SK-N-MC (cell line): Measurements from ENCODE around the gene FRMPD2.

ENCODE experiments used
- DNase-seq: peaks from one replicate; pipeline ENCODE4 v3.0.0-alpha.2; 2011; ENCODE audit warnings: low read depth, low spot score
- H3K27ac ChIP-seq: fragments of 200-600 bp; sonication (generic); 2 replicates; pipeline ENCODE4 v1.5.1; 2016; ENCODE audit warnings: mixed run types
- H3K36me3 ChIP-seq: fragments of 200-600 bp; sonication (generic); 2 replicates; pipeline ENCODE4 v1.6.1; 2017; ENCODE audit warnings: antibody characterized with exemption, low read length, mixed read lengths; ENCODE audit not compliant: insufficient read depth
- H3K4me3 ChIP-seq: fragments of 200-600 bp; sonication (generic); 2 replicates; pipeline ENCODE4 v1.5.1; 2016
- H3K9ac ChIP-seq: fragments of 200-600 bp; sonication (generic); 2 replicates; pipeline ENCODE4 v1.8.0; 2017; ENCODE audit warnings: mixed run types, mixed read lengths; ENCODE audit not compliant: insufficient read length
- H3K9me3 ChIP-seq: fragments of 200-600 bp; sonication (generic); 2 replicates; pipeline ENCODE4 v1.6.1; 2017; ENCODE audit warnings: low read depth, mild to moderate bottlenecking, antibody characterized with exemption, low read length, moderate library complexity, mixed read lengths
- EZH2 ChIP-seq: fragments of 200-600 bp; sonication (generic); IDR thresholded peaks from one replicate; pipeline ENCODE4 v1.6.1; 2017; ENCODE audit warnings: antibody characterized with exemption
- FOXP2 ChIP-seq: optimal IDR thresholded peaks from 2 replicates; pipeline ENCODE3; 2011; ENCODE audit warnings: mild to moderate bottlenecking, moderate library complexity; ENCODE audit not compliant: insufficient read depth; ENCODE audit errors: extremely low read length, control extremely low read depth
- POLR2AphosphoS5 ChIP-seq: IDR thresholded peaks from 2 replicates; pipeline ENCODE4 v1.6.1; 2012; ENCODE audit warnings: mild to moderate bottlenecking, low read depth, low read length, borderline replicate concordance

The FRMPD2 gene

DNA sequence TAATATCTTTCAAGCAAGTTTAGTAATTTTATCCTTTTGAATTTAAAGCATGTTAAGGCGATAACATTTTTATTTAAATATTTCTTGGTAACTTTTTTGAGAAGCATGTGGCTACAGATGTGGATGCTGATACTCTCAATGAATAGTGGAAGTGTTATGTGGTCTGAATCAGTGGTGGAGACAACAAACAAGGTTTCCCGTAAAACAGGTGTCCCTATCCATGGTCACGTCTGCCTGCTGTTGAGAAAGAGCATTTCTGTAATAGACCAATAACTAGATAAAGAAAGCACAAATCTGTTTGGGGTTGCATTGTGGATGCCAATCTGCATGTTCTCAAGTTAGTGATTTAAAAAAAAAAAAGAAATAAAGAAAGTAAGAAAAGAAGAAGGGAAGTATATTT lies 18.1 kb upstream of the FRMPD2 start:
- H3K27ac ChIP-seq, result no peak overlapping the region
- TF ChIP-seq FOXP2, result no peak
- no peak for TF ChIP-seq POLR2AphosphoS5
- no peak for TF ChIP-seq EZH2
- DNase-seq, result no peak
- no peak overlapping the region for H3K4me3 ChIP-seq
- H3K36me3 ChIP-seq, result no peaks in the 10 kb centered on the region
- no peak overlapping the region for H3K9ac ChIP-seq
- H3K9me3 ChIP-seq, result no peaks in the 10 kb centered on the region

DNA sequence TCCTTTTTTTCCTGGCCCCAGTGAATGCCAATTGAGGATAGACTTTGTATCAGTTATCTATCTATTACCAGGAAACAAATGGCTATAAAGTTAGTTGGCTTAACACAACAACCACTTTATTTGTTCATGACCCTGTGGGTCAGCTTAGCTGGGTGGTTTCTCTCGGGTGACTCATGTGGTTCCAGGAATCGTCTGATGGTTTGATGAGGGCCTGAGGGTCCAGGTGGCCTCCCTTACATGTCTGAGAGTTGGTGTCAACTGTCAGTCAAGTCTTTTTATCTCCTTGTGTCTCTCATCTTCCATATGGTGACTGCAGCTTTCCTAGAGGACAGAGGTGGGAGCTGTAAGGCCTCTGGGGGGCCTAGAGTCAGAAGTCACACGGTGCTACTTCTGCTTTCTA lies 16.7 kb upstream of the FRMPD2 start:
- H3K4me3 ChIP-seq, result no peak overlapping the region
- no peak overlapping the region for H3K27ac ChIP-seq
- H3K9me3 ChIP-seq, result no peaks in the 10 kb centered on the region
- TF ChIP-seq POLR2AphosphoS5 (no peak), FOXP2 (no peak), EZH2 (no peak)
- no peak overlapping the region for H3K9ac ChIP-seq
- no peak for DNase-seq
- H3K36me3 ChIP-seq, result no peaks in the 10 kb centered on the region

DNA sequence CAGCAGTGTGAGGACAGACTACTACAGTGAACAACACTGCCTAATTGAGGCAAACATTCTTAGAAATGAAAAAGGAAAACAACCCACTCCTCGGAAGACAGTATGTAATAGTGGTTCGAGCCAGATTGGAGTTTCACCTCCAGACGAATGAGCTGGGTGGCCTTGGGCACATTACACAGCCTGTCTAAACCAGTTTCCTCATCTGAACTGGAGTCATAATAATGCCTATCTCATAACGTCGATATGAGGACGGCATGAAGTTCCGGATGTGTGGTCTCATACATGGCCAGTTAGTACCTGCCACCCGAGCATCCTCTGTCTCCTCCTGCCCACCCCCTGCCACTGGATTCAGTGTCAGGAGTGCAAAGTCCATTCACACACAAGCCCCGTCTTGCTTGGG lies 15.8 kb upstream of the FRMPD2 start:
- Histone ChIP-seq H3K9me3 (no peaks in the 10 kb centered on the region), H3K9ac (no peak overlapping the region), H3K36me3 (no peaks in the 10 kb centered on the region), H3K4me3 (no peak overlapping the region), H3K27ac (no peak overlapping the region)
- TF ChIP-seq FOXP2 (no peak), EZH2 (no peak), POLR2AphosphoS5 (no peak)
- DNase-seq, result no peak

DNA sequence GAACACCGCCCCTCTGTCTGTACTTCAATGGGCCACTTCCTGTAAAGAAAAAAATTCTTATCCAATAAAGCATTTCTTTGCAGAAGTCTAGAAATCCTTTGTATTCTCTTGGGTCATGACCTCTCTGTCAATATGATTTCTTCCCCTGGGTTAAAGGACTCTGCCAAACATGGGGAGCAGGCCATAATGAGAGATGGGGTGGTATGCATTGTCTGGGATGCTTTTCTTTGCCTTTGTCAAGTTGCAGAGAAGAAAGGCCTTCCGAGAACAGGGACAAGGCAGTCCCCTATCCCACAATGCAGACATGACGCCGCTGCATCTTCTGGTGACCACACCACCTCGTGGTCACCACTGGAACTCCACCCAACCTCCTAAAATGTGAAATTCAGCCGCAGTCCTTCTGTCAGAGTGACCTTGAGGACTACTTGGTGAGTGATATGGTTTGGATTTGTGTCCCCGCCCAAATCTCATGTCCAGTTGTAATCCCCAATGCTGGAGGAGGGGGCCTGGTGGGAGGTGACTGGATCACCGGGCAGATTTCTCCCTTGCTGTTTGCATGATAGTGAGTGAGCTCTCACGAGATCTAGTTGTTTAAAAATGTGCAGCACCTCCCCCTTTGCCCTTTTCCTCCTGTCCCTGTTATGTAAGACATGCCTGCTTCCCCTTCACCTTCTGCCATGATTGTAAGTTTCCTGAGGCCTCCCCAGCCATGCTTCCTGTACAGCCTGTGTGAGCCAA lies 15.2 kb upstream of the FRMPD2 start:
- Histone ChIP-seq H3K9ac (no peak overlapping the region), H3K36me3 (no peaks in the 10 kb centered on the region), H3K9me3 (no peaks in the 10 kb centered on the region), H3K4me3 (no peak overlapping the region), H3K27ac (no peak overlapping the region)
- DNase-seq, result no peak
- TF ChIP-seq FOXP2 (no peak), POLR2AphosphoS5 (no peak), EZH2 (no peak)

DNA sequence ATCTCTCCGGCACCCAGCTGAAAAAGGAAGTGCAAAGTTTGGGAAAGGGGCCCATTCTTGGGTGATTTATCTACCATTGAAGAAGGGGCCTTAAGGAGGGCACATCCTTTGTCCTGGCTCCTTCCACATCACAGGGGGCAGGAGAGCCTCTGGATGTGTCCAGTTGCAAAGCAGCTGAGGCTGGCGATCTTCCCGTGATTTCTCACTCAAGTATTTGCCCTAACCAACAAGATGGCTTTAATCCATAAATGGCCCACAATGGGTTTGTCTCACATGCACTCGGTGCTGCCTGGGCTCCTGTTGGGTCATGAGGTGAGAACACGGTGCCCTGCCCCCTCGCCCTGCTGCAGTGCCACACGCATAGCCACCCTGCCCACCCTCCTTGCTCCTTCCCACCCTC lies 14.2 kb upstream of the FRMPD2 start:
- H3K27ac ChIP-seq, result no peak overlapping the region
- no peaks in the 10 kb centered on the region for H3K9me3 ChIP-seq
- H3K36me3 ChIP-seq, result no peaks in the 10 kb centered on the region
- no peak for DNase-seq
- TF ChIP-seq EZH2 (no peak), POLR2AphosphoS5 (no peak), FOXP2 (no peak)
- no peak overlapping the region for H3K4me3 ChIP-seq
- H3K9ac ChIP-seq, result no peak overlapping the region

DNA sequence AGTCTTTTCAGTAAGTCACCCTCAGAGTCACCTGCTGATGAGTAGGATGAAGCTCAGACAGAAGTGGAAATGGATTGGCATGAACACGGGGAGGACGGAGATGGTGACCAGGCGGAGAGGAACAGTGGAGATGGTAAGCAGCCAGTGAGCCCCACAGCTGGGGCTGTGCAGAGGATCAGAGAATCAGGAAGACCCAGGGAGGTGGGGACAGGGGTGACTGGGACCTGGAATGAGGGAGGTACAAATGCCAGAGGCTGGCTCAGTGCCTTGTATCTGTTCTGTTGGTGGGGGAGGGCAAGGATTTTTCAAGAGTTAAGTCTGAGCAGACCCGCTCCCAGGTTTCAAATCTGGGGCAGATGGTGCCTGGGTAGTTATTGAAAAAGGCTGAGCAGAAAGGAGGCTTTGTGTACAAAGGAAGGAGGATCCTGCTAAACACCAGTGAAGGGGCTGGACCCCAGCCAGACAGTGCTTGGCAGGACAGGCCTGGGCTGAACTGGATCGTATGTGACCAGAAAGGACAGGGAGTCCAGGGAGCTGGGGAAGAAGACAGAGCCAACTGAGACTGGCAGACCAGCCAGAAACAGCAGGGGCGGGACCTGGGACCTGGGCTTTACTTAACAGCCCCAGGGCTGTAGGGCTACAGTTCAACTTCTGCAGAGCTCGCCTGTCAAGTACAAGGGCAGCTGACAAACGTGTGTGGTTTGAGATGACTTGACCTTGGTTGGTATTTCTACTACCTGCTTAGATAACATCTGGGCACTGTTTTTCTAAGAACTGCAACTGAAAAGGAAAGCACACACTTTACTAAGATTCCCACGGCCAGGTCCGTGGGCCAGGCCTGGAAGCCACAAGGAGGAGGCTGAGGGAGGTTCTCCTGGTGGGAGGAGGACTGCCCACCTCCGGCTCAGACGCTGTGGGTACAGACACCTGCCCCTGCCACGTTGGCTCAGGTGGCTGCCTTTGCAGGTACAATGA lies 13.2 kb upstream of the FRMPD2 start:
- Histone ChIP-seq H3K36me3 (no peaks in the 10 kb centered on the region), H3K4me3 (no peak overlapping the region), H3K27ac (no peak overlapping the region), H3K9ac (no peak overlapping the region), H3K9me3 (no peaks in the 10 kb centered on the region)
- TF ChIP-seq EZH2, result no peak
- TF ChIP-seq POLR2AphosphoS5, result no peak
- TF ChIP-seq FOXP2, result no peak
- DNase-seq, result no peak

DNA sequence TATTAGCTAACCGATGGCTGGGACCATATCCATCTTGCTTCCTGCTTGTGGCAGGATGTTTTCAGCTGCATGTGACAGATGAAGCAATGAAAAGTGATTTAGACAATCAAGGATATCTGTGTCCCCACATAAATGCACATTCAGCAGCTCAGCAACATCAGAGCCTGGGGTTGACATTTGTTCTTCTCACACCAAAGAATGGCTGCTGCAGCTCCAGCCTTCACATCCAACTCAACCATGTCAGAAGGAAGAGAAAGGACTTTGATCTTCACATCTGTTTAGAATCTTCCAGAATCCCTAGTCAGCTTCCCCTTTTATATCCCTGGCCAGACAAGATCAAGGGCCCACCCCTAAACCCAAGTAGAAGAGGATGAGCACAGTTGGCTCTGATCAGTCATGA lies 11.9 kb upstream of the FRMPD2 start:
- Histone ChIP-seq H3K36me3 (no peaks in the 10 kb centered on the region), H3K9ac (no peak overlapping the region), H3K4me3 (no peak overlapping the region), H3K9me3 (no peaks in the 10 kb centered on the region), H3K27ac (no peak overlapping the region)
- no peak for DNase-seq
- TF ChIP-seq FOXP2 (no peak), EZH2 (no peak), POLR2AphosphoS5 (no peak)

DNA sequence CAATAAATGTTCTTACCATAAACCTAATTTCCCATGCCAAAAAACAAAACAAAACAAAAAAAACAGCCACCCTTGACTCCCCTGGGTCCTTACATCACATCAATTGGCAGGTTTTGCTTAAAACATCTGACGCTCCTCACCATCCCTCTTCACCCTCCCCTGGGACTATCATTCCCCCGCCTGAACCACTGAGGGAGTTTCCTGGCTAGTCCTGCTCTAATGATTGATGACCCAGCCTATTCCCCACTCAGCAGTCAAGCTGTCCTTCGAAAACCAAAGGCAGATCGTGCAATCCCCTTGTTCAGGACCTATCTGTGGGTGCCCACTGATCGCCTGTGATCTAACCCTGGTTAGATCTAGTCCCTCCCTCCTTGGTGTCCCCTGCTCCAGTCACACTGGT lies 11.2 kb upstream of the FRMPD2 start:
- Histone ChIP-seq H3K9ac (no peak overlapping the region), H3K9me3 (no peaks in the 10 kb centered on the region), H3K27ac (no peak overlapping the region), H3K4me3 (no peak overlapping the region), H3K36me3 (no peaks in the 10 kb centered on the region)
- TF ChIP-seq EZH2, result no peak
- no peak for TF ChIP-seq POLR2AphosphoS5
- TF ChIP-seq FOXP2, result no peak
- no peak for DNase-seq

DNA sequence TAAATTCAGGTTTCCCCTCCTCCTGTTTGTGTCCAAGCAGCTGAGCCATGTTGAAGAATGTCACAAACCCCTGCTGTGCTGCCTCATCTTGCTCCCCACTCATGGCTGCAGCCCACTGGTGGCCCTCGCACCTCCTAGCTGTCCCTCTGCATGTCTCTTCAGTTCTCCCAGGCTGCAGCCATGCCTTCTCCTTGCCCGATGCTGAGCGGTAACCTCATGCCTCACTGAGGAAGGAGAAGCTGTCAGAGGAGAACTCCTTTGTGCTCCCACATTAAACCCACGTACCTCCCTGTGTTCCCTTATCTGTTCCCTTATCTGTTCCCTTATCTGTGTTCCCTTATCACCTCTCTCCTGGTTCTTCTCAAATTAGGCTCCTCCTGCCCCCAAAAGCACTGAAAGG lies 10.3 kb upstream of the FRMPD2 start:
- no peak overlapping the region for H3K9ac ChIP-seq
- DNase-seq, result no peak

More for the DNA sequence above, 10.3 kb upstream of the FRMPD2 start:
- H3K27ac ChIP-seq, result no peak overlapping the region
- H3K36me3 ChIP-seq, result no peaks in the 10 kb centered on the region
- H3K9me3 ChIP-seq, result no peaks in the 10 kb centered on the region
- no peak overlapping the region for H3K4me3 ChIP-seq
- TF ChIP-seq FOXP2 (no peak), EZH2 (no peak), POLR2AphosphoS5 (no peak)
